Ovary (tissue), 9 donors: ENCODE data around the gene NCKAP1. TPM values are rescaled to one million over a fixed set of nuclear protein-coding genes. Genes with fewer than 3 reads are reported as not detected.
"Not testable (repeated sequence)": the region's sequence is repeated elsewhere in the genome, so short reads cannot be mapped to it uniquely, and the experiment has no call there.

Source experiments
- DNase-seq, 5 donors: peaks; one replicate each; pipeline ENCODE4 v3.0.0-alpha.2; 2019 to 2020
- H3K27ac ChIP-seq, 2 donors: fragments of 200-600 bp; one replicate each; pipeline versions ENCODE4 v1.5.1 to v1.8.0; 2019 to 2022
- H3K27me3 ChIP-seq: fragments of 200-600 bp; one replicate; pipeline ENCODE4 v1.8.0; 2022
- H3K36me3 ChIP-seq: fragments of 200-600 bp; sonication (generic); one replicate; pipeline ENCODE4 v1.5.1; 2019
- H3K4me1 ChIP-seq: one replicate; pipeline ENCODE4 v1.8.1; 2013; ENCODE audit warnings: mild to moderate bottlenecking, moderate library complexity; ENCODE audit not compliant: insufficient read depth
- H3K4me3 ChIP-seq: fragments of 200-600 bp; sonication (generic); one replicate; pipeline ENCODE4 v1.5.1; 2017
- H3K9me3 ChIP-seq, 2 donors: fragments of 200-600 bp in 1 of 2; sonication (generic) in 1 of 2; one replicate each; pipeline versions ENCODE4 v1.5.1 to v1.8.1; 2013 to 2019; ENCODE audit warnings: mild to moderate bottlenecking in 1 of 2, moderate library complexity in 1 of 2
- EP300 ChIP-seq: sonication (generic); formaldehyde crosslinking; IDR thresholded peaks from one replicate; pipeline ENCODE4 v1.6.1; 2017; ENCODE audit warnings: antibody characterized with exemption
- POLR2A ChIP-seq: fragments of 450-650 bp; IDR thresholded peaks from one replicate; pipeline ENCODE4 v1.6.1; 2017; ENCODE audit warnings: antibody characterized with exemption, mild to moderate bottlenecking, moderate library complexity
- WGBS, 3 donors: extraction: QIAGEN DNeasy Blood & Tissue Kit in 1 of 3; methylation state at CpG; one replicate each; pipeline versions ENCODE4 v1.1.5 to v1.1.7; 2013 to 2017; 5-methylcytosine and 5-hydroxymethylcytosine counted together
- intact Hi-C, 4 donors: fragments of 100-400 bp; cut with DNase I; formaldehyde crosslinking; loops; one replicate each; pipeline versions ENCODE4 v1.11.0 to v1.15.1; 2022 to 2023
- polyA plus RNA-seq, 2 donors: library from polyadenylated mRNA; stranded (reverse); fragments of 200-250 nt in 1 of 2; fragments of 350-450 nt in 1 of 2; fragmentation: Illumina TruSeq in 1 of 2; extraction: RNeasy Lipid Tissue Mini Kit (QIAGEN cat#74804) in 1 of 2; gene quantifications; one replicate each; pipeline ENCODE4 v1.2.3, GENCODE V29; 2013 to 2014
- total RNA-seq, 7 donors: library from RNA; depleted of rRNA in 2 of 7; stranded (reverse); fragments of >200 nt in 2 of 7; fragmentation: NEBNext Ultra II Directional in 3 of 7; extraction: Animal tissue kit (Norgen Biotek cat#: 25700) in 3 of 7; gene quantifications; one replicate each; pipeline versions ENCODE4 v1.1.0 to v1.2.4, GENCODE V29; 2016 to 2023
- TF ChIP-seq, protein P1 (sequence below), 3 donors: fragments of 450-650 bp in 2 of 3; fragments of 200-600 bp in 1 of 3; IDR thresholded peaks; one replicate each; pipeline versions ENCODE4 v1.5.1 to v1.8.0; 2016 to 2022; ENCODE audit warnings: antibody characterized with exemption in 3 of 3, mild to moderate bottlenecking in 1 of 3
- donor health status: DM: no; HTN: no; CAD: no; lungs with moderate emphysema.
- donor health status: DM: no; HTN: no; CAD: no.
- donor health status: Bipolar disorder and iron deficiency.
- donor health status: DM: yes; HTN: yes; CAD: no.
- donor health status: DM: no; HTN: no; CAD: no.
- donor health status: DM: yes; HTN: yes; CAD: no.

Gene NCKAP1
- total and polyA plus RNA-seq, 9 donors, result 59.9 to 122 (median 100) TPM

DNA sequence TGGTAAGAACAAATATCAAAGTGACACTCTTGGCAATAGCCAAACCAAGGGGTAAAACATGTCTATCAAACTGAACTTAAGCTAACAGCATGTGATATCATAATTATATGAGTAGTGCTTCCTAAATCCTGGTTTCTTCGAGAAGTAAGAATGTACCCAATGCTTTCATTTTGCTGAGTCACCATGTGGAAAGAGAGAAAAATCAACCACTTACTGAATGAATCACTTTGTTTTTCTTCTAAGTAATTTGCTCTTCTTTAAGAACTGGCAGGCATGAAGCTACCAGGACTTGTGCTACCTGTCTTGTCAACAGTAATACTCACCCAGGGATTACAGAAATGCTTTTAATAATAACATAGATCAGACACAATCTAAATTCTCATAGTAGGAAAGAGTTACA, 21.3 kb upstream of the NCKAP1 start:
- no peak overlapping the region for H3K4me3 ChIP-seq
- WGBS, 3 donors, result 11 to 26% (median 20%) methylated on average over 1 of the region's 1 CpG
- H3K36me3 ChIP-seq, result no peaks in the 10 kb centered on the region
- H3K27me3 ChIP-seq, result no peaks in the 10 kb centered on the region
- H3K27ac ChIP-seq, result no peak overlapping the region
- H3K4me1 ChIP-seq, result no peaks in the 10 kb centered on the region
- intact Hi-C loops, result no loop called here
- TF ChIP-seq EP300 (no peak), POLR2A (no peak)
- TF ChIP-seq, protein P1, sequence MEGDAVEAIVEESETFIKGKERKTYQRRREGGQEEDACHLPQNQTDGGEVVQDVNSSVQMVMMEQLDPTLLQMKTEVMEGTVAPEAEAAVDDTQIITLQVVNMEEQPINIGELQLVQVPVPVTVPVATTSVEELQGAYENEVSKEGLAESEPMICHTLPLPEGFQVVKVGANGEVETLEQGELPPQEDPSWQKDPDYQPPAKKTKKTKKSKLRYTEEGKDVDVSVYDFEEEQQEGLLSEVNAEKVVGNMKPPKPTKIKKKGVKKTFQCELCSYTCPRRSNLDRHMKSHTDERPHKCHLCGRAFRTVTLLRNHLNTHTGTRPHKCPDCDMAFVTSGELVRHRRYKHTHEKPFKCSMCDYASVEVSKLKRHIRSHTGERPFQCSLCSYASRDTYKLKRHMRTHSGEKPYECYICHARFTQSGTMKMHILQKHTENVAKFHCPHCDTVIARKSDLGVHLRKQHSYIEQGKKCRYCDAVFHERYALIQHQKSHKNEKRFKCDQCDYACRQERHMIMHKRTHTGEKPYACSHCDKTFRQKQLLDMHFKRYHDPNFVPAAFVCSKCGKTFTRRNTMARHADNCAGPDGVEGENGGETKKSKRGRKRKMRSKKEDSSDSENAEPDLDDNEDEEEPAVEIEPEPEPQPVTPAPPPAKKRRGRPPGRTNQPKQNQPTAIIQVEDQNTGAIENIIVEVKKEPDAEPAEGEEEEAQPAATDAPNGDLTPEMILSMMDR (IDR thresholded peaks at IDR 0.05), result no peak
- H3K9me3 ChIP-seq, result no peaks in the 10 kb centered on the region
- DNase-seq, result no peak

DNA sequence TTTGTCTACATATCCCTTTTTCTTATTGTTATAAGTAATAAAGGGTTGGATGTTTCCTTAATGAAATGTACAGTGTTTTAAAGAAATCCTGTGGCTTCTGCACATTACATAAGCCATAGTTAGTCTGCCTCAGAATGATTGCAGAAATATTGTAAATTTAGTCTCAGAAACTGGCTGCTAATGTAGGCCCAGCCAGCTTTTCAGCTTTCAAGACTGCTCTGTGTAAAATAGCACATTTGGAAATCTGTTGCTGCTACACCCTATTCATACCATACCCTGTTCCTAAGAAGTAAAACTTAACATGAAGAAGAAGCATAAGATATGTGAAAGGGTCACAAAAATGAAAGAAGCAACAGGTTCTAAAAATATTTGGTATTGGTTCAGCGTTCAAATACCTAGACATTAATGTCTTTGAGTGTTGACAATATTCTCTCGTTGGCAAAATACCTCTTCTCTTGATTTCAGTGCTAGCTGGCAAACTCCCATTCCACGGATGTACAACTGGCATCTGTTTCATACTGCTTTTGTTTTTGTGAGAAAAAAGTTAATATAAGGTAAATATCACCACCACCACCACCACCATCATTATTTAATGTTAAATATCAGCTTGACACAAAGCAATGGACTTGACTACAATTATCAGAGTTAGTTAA, 19.2 kb upstream of the NCKAP1 start:
- DNase-seq, result no peak
- TF ChIP-seq EP300, result no peak
- TF ChIP-seq, protein P1 (IDR thresholded peaks at IDR 0.05), result no peak
- 31 to 52% (median 39%) methylated on average over 3 of the region's 3 CpGs for WGBS, 3 donors

DNA sequence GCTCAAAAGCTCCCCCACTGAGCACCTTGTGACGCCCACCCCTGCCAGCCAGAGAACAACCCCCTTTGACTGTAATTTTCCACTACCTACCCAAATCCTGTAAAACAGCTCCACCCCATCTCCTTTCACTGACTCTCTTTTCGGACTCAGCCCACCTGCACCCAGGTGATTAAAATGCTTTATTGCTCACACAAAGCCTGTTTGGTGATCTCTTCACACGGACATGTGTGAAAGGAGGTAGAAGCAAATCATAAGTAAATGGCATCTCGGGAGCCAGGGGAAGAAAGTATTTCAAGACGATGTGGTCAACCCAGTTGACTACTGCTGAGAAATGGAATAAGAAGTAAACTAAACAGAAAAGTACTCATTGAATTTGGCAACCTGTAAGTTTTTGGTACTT, 11.2 kb upstream of the NCKAP1 start:
- no peak for DNase-seq

More for the DNA sequence above, 19.2 kb upstream of the NCKAP1 start:
- Histone ChIP-seq H3K27ac (no peak overlapping the region), H3K4me1 (no peaks in the 10 kb centered on the region), H3K9me3 (no peaks in the 10 kb centered on the region), H3K27me3 (no peaks in the 10 kb centered on the region), H3K4me3 (no peak overlapping the region), H3K36me3 (no peaks in the 10 kb centered on the region)
- intact Hi-C loops, result no loop called here

DNA sequence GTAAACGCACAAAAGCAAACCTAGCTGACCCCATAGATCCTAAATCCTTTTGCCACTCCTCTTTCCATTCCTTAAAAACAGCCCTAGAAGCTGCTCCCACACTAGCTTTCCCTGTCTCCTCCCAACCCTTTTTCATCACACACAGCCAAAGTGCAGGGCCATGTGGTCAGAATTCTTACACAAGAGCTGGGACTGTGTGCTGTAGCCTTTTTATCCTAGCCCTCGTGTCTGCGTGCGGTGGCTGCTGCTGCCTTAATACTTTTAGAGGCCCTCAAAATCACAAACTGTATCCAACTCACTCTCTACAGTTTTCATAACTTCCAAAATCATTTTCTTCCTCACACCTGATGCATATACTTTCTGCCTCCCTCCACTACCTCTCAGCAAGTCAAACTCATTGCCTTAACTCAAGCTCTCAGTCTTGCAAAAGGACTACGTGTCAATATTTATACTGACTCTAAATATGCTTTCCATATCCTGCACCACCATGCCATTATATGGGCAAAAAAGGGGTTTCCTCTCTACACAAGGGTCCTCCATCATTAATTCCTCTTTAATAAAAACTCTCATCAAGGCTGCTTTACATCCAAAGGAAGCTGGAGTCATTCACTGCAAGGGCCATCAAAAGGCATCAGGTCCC, 9.3 kb upstream of the NCKAP1 start:
- H3K4me1 ChIP-seq, H3K27me3 ChIP-seq, H3K27ac ChIP-seq, H3K4me3 ChIP-seq, H3K36me3 ChIP-seq, DNase-seq, intact Hi-C loops, H3K9me3 ChIP-seq: not testable (repeated sequence)
- WGBS, 3 donors, result 78 to 92% (median 81%) methylated on average over 5 of the region's 5 CpGs

More for the DNA sequence above, 11.2 kb upstream of the NCKAP1 start:
- no peaks in the 10 kb centered on the region for H3K9me3 ChIP-seq
- no peaks in the 10 kb centered on the region for H3K4me1 ChIP-seq
- intact Hi-C loops, result no loop called here
- no peaks in the 10 kb centered on the region for H3K36me3 ChIP-seq
- 52 to 68% (median 56%) methylated on average over 5 of the region's 5 CpGs for WGBS, 3 donors
- TF ChIP-seq, protein P1 (IDR thresholded peaks at IDR 0.05), result no peak
- TF ChIP-seq EP300, result no peak
- TF ChIP-seq POLR2A, result no peak
- no peak overlapping the region for H3K4me3 ChIP-seq
- no peaks in the 10 kb centered on the region for H3K27me3 ChIP-seq
- H3K27ac ChIP-seq, result no peak overlapping the region

DNA sequence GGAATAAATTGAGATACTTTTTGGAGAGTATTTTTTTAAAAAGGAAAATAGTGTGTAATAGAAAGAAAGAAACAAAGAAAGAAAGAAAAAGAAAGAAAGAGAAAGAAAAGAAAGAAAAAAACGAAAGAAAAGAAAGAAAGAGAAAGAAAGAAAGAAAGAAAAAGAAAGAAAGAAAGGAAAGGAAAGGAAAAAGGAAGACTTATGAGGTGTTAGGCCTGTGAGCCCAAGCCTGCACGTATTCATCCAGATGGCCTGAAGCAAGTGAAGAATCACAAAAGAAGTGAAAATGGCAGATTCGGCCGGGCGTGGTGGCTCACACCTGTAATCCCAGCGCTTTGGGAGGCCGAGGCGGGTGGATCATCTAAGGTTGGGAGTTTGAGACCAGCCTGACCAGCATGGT, 5.3 kb upstream of the NCKAP1 start:
- intact Hi-C loops, result not testable (repeated sequence)

More for the DNA sequence above, 5.3 kb upstream of the NCKAP1 start:
- DNase-seq, H3K36me3 ChIP-seq, H3K27ac ChIP-seq, H3K9me3 ChIP-seq, H3K27me3 ChIP-seq, H3K4me1 ChIP-seq, H3K4me3 ChIP-seq: not testable (repeated sequence)
- 88 to 90% (median 90%) methylated on average over 8 of the region's 8 CpGs for WGBS, 3 donors
